ENCODE results near the gene SDHAF4.
"Not testable (repeated sequence)": the region's sequence is repeated elsewhere in the genome, so short reads cannot be mapped to it uniquely, and the experiment has no call there.

Gene SDHAF4

DNA sequence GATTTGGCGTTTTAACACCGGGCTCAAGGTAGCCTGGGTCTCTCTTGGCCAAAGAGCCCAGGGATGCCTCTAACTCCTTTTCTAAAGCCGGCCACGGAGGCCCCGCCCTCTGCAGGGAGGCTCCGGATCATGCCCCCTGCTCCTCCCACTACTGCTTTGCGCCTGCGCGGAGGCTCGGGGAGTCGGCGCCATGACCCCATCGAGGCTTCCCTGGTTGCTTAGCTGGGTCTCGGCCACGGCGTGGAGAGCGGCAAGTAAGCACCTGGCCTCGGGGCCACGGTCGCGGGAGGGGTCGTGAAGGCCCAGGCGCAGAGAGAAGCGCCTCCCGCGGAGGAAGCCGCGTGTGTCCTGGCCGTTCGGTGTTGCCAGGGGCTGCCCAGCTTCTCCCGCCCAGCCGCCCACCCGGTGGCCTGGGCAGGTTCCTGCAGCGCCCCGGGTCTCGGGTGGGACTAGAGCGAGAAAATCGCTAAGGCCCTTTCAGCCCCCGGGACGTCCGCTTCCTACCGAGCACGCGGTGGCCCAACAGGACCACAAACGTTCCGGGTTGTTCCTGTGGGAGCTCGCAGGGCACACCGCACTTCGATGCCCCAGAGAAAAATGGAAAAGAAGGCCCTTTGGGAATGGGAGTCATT is at the start of gene SDHAF4:
SDHAF4 (plus strand) TSS at position 180 of the 632 bp plus-strand sequence; CDS start at position 191, 11 bp downstream.
- peak; percentile 46 for DNase-seq (ENCODE audit: low read depth)

DNA sequence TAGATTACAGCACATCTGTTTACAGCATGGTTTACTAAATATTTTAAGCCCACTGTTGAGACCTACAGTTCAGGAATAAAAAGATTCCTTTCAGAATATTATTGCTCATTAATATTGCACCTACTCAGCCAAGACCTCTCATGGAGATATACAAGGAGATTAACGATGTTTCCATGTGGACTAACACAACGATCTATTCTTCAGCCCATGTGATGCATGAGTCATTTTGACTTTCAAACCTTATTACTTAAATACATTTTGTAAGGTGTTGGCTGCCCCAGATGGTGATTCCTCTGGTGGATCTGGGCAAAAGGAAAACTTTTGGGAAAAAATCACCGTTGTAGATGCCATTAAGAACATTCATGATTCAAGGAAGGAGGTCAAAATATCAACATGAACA is 48.0 kb upstream of the SDHAF4 start:
- no peak for DNase-seq (ENCODE audit: low read depth)

GRCh38 chr6:70520575-70520974 is 46.2 kb upstream of the SDHAF4 start:
- peak; percentile 3 for DNase-seq (ENCODE audit: low read depth)

DNA sequence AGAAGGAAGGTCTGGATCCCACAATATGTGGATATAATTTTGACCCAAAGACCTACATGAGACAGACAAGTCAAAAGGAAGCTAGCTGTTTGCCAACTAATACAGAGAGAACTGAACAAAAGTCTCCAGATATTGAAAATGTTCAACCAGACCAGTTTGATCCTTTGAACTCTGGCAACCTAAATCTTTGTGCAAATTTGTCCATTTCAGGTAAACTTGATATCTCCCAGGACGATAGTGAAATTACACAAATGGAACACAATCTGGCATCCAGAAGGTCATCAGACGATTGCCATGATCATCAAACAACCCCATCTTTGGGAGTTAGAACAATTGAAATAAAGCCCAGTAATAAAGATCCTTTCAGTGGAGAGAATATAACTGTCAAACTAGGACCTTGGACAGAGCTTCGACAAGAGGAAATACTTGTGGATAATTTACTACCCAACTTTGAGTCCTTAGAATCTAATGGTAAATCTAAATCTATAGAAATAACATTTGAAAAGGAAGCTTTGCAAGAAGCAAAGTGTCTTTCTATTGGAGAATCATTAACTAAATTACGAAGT is 41.9 kb upstream of the SDHAF4 start:
- no peak for DNase-seq (ENCODE audit: low read depth)

DNA sequence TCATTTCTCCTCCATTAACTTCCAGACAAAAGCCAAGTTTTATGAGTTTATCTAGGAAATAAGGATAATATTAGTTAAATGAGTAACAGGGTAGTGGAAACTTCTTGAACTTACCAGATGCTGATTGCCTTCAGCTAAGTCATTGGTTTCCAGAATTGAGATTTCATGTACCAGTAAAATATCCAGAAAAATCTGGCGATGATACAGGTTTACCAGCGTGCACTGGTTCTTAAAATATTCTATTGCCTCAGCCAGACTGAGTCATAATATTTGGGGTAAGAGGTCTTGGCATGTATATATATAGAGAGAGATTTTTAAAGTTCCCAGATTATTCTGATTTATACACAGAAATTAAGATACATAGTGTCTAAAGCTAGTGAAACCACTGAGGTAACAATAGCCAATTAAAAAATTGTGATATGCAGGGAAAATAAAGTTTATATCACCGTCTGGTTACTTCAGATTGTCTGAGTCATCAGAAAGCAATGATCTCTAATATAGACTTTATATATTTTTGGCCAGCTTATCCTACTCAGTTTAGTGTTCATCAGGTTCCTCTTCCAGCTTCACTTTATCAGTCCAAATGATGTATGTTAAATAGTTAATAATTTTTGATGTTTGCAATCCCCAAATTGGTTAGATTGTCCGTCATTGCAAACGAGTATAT is 39.5 kb upstream of the SDHAF4 start:
- peak; percentile 19 for DNase-seq (ENCODE audit: low read depth)

DNA sequence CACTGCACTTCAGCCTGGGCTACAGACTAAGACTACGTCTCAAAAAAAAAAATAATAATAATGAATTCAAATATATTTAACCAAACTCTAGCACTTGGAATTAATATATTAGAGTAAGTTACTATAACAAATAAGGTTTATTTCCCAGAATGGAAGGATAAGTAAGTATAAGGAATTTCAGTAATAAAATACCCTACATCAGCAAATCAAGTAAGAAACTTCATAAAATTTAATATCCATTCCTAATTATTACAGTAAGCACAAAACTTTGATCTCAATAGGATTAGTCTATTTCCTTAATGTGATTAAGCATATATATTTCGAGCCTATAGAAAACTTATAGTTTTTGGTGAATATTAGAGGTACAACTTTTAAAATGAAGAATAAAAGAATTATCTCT is 36.7 kb upstream of the SDHAF4 start:
- no peak for DNase-seq (ENCODE audit: low read depth)

DNA sequence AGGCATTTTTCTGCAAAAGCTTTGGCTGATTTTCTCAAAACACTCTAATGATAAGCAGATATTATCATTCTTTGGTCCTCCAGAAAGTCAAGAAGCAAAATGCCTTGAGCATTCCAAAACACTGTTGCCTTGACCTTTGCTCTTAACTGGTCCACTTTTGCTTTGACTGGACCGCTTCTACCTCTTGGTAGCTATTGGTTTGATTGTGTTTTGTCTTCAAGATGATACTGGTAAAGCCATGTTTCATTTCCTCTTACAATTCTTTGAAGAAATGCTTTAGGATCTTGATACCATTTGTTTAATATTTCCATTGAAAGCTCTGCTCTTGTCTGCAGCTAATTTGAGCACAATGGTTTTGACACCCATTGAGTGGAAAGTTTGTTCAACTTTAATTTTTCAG is 35.6 kb upstream of the SDHAF4 start:
- DNase-seq (ENCODE audit: low read depth): no peak

DNA sequence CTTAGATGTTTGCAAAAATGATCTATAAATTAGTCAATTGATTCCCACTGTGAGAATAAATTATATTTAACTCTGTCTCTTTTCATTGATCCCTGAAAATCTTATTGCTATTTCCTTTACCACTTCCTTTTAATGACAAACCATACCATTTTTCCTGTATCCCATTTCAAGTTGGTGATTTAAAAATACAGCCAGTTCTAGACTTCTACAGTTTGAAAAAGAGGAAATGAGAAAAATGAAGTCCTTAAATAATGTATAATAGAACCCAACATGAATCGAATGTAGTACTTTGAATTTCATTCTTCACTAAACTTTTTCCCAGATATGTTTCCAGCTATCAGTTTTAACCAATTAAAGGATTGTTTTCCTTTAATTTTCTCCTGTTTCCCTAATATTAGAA is 29.5 kb upstream of the SDHAF4 start:
- DNase-seq (ENCODE audit: low read depth): no peak

GRCh38 chr6:70538376-70538775 is 28.4 kb upstream of the SDHAF4 start:
- no peak for DNase-seq (ENCODE audit: low read depth)

GRCh38 chr6:70547313-70547712 is 19.4 kb upstream of the SDHAF4 start:
- no peak for DNase-seq (ENCODE audit: low read depth)

- DNase-seq (ENCODE audit: low read depth): no peak
These were observed 18.8 kb upstream of the SDHAF4 start for GRCh38 chr6:70547905-70548304.

GRCh38 chr6:70549327-70549726 is 17.4 kb upstream of the SDHAF4 start:
- DNase-seq (ENCODE audit: low read depth): no peak

GRCh38 chr6:70551566-70551965 is 15.2 kb upstream of the SDHAF4 start:
- no peak for DNase-seq (ENCODE audit: low read depth)

- not testable (repeated sequence) for DNase-seq (ENCODE audit: low read depth)
These were observed 14.3 kb upstream of the SDHAF4 start for GRCh38 chr6:70552286-70552940.

- DNase-seq (ENCODE audit: low read depth): no peak
These were observed 13.8 kb upstream of the SDHAF4 start for GRCh38 chr6:70552974-70553373.

DNA sequence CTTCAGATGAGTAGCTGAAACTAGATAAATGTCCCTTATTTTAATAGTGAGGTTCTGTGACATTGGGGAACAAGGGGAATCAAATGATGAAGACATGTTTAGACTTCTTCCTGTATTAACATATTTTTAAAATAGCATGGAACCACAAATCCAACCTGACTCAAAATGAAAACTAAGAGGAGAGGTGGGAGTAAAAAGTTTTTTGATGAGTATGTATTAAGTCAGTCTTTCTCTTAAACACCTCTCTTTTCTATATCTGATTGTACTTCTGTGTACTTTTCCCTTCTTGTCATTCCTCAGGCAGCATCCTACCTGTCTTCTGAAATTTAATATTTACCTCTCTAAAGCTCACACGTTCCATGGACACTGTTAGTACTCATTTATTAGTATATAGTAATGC is 8.7 kb upstream of the SDHAF4 start:
- DNase-seq (ENCODE audit: low read depth): no peak

GRCh38 chr6:70562401-70562800 is 4.3 kb upstream of the SDHAF4 start:
- DNase-seq (ENCODE audit: low read depth): not testable (repeated sequence)

DNA sequence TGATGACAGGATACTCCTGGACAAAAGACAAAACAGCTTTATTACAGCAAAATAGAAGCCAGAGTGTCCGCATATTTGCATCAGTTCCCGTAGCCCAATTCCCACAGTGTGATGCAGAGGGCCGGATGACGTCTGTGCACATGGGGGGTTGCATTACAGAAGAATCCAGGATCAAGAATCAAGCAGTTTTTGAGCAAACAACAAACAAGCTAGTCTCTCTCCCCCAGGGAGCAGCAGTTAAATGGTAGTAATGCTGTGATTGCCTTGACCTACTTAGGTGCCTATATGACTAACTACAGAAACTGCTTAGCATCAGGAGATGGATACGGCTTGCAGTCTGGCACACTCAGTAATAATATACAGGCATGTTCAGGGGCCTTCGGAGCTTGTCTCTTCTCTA is 3.2 kb upstream of the SDHAF4 start:
- DNase-seq (ENCODE audit: low read depth): no peak

DNA sequence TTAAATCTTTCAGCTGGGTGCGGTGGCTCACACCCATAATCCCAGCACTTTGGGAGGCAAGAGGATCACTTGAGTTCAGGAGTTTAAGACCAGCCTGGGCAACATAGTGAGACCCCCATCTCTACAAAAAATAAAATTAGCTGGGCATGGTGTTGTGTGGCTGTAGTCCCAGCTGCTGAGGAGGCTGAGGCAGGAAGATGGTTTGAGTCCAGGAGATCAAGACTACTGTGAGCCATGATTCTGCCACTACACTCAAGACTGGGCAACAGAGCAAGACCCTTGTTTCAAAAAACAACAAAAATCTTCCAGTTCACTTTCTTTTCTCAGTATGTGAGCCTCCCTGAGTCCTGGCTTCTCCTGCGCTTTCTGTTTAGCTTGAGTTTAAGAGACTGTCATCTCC is 7.9 kb downstream of the SDHAF4 start:
- DNase-seq (ENCODE audit: low read depth): no peak

GRCh38 chr6:70575899-70576495 is 9.3 kb downstream of the SDHAF4 start:
- DNase-seq (ENCODE audit: low read depth): no peak

GRCh38 chr6:70586114-70586513 is 19.4 kb downstream of the SDHAF4 start:
- DNase-seq (ENCODE audit: low read depth): no peak

- no peak for DNase-seq (ENCODE audit: low read depth)
These were observed 23.7 kb downstream of the SDHAF4 start for GRCh38 chr6:70590400-70590799.

Data from HS-5 (cell line).